Testis (tissue), 3 donors: ENCODE data around the gene DLGAP4. TPM values are rescaled to one million over a fixed set of nuclear protein-coding genes. Genes with fewer than 3 reads are reported as not detected.

Source experiments
- DNase-seq: peaks from one replicate; pipeline ENCODE4 v3.0.0-alpha.2; 2019
- H3K27ac ChIP-seq, 2 donors: fragments of 200-600 bp; sonication (generic); one replicate each; pipeline ENCODE4 v1.5.1; 2019
- H3K27me3 ChIP-seq: fragments of 200-600 bp; sonication (generic); one replicate; pipeline ENCODE4 v1.5.1; 2019
- H3K36me3 ChIP-seq: fragments of 200-600 bp; sonication (generic); one replicate; pipeline ENCODE4 v1.5.1; 2017; ENCODE audit warnings: low read depth; ENCODE audit errors: missing control alignments
- H3K4me1 ChIP-seq: fragments of 200-600 bp; sonication (generic); one replicate; pipeline ENCODE4 v1.5.1; 2019
- H3K4me3 ChIP-seq, 2 donors: fragments of 200-600 bp; sonication (generic); one replicate each; pipeline ENCODE4 v1.5.1; 2017 to 2019
- H3K9me3 ChIP-seq: fragments of 200-600 bp; sonication (generic); one replicate; pipeline ENCODE4 v1.5.1; 2017
- CTCF ChIP-seq, 3 experiments: fragments of 450-650 bp in 2 of 3; fragments of 200-600 bp in 1 of 3; sonication (generic) in 1 of 3; IDR thresholded peaks; one replicate each; pipeline ENCODE4 v1.5.1; 2016 to 2019; ENCODE audit warnings: antibody characterized with exemption in 3 of 3, mild to moderate bottlenecking in 2 of 3, moderate library complexity in 1 of 3
- POLR2A ChIP-seq: fragments of 450-650 bp; IDR thresholded peaks from one replicate; pipeline ENCODE4 v1.6.1; 2017; ENCODE audit warnings: antibody characterized with exemption, mild to moderate bottlenecking, moderate library complexity
- WGBS, 2 donors: methylation state at CpG; one replicate each; pipeline ENCODE4 v1.1.5; 2018; 5-methylcytosine and 5-hydroxymethylcytosine counted together
- intact Hi-C: fragments of 100-400 bp; cut with DNase I; formaldehyde crosslinking; loops from one replicate; pipeline ENCODE4 v1.15.1; 2023; ENCODE audit warnings: low total_unique reads
- polyA plus RNA-seq: library from polyadenylated mRNA; stranded (reverse); fragments of 350-450 nt; fragmentation: Illumina TruSeq; extraction: RNeasy Lipid Tissue Mini Kit (QIAGEN cat#74804); gene quantifications from one replicate; pipeline ENCODE4 v1.2.3, GENCODE V29; 2014; ENCODE audit warnings: low read depth, low replicate concordance; ENCODE audit not compliant: insufficient read depth
- total RNA-seq, 2 donors: library from RNA; depleted of rRNA; stranded (reverse); fragments of >200 nt; gene quantifications; one replicate each; pipeline ENCODE4 v1.2.3, GENCODE V29; 2016

The DLGAP4 gene
- total and polyA plus RNA-seq, 3 donors from 2014 or later = 69.1 to 110 (median 110) TPM

DNA sequence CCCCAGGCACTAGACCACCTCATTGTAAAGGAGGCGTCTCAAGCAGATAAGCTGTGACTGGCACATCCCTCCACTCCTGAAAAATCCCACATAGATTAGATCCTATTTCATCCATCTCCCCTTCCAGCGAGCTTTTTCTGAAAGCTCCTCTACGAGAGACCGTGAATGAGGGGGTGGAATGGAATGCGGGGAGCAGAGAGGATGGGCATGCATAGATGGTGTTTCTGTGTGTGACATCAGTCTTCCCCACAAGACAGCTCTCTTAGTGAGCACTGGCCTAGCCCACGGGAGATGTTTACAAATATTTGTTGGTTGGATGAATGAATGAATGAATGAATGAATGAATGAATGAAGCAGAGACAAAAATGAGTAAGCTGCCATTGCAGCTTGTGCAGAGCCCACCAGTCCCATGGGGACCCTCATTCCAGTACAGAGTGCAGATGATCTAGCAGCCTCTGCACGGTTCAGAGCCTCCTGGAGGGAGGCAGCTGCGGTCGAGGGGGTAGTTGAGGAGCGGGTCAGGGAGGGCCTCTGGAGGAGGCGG lies 98.4 kb downstream of the DLGAP4 start:
- Histone ChIP-seq H3K9me3 (no peaks in the 10 kb centered on the region), H3K4me1 (no peaks in the 10 kb centered on the region), H3K4me3 (no peak overlapping the region), H3K27ac (no peak overlapping the region), H3K27me3 (no peaks in the 10 kb centered on the region), H3K36me3 (no peaks in the 10 kb centered on the region)
- 73 to 74% methylated on average over 11 of the region's 11 CpGs for WGBS, 2 donors
- DNase-seq = no peak
- TF ChIP-seq POLR2A (no peak), CTCF (IDR thresholded peaks at IDR 0.05) (no peak)
- intact Hi-C loops = no loop called here

GRCh38 chr20:36405255-36405654 lies 99.1 kb downstream of the DLGAP4 start:
- no peak overlapping the region for H3K27ac ChIP-seq
- no peak overlapping the region for H3K4me3 ChIP-seq
- no peaks in the 10 kb centered on the region for H3K9me3 ChIP-seq
- DNase-seq = no peak
- TF ChIP-seq CTCF (IDR thresholded peaks at IDR 0.05) = no peak
- no peak for TF ChIP-seq POLR2A
- 76 to 79% methylated on average over 7 of the region's 7 CpGs for WGBS, 2 donors
- intact Hi-C loops = no loop called here
- no peaks in the 10 kb centered on the region for H3K27me3 ChIP-seq
- H3K36me3 ChIP-seq = no peaks in the 10 kb centered on the region
- no peaks in the 10 kb centered on the region for H3K4me1 ChIP-seq

- Histone ChIP-seq H3K27me3 (no peaks in the 10 kb centered on the region), H3K27ac (no peak overlapping the region), H3K36me3 (no peaks in the 10 kb centered on the region), H3K4me3 (no peak overlapping the region), H3K9me3 (no peaks in the 10 kb centered on the region), H3K4me1 (no peaks in the 10 kb centered on the region)
- intact Hi-C loops = no loop called here
- WGBS, 2 donors = 84 to 89% methylated on average over 3 of the region's 3 CpGs
- DNase-seq = no peak
- no peak for TF ChIP-seq CTCF (IDR thresholded peaks at IDR 0.05)
- no peak for TF ChIP-seq POLR2A
Measured at GRCh38 chr20:36407199-36407733, 101.1 kb downstream of the DLGAP4 start.

- Histone ChIP-seq H3K9me3 (no peaks in the 10 kb centered on the region), H3K27ac (no peak overlapping the region), H3K36me3 (no peaks in the 10 kb centered on the region), H3K4me1 (no peaks in the 10 kb centered on the region), H3K27me3 (no peaks in the 10 kb centered on the region), H3K4me3 (no peak overlapping the region)
- WGBS, 2 donors = 50 to 60% methylated on average over 10 of the region's 10 CpGs
- intact Hi-C loops = no loop called here
- no peak for DNase-seq
- TF ChIP-seq CTCF (IDR thresholded peaks at IDR 0.05) (no peak), POLR2A (no peak)
Measured at GRCh38 chr20:36408219-36408618, 102.1 kb downstream of the DLGAP4 start.

DNA sequence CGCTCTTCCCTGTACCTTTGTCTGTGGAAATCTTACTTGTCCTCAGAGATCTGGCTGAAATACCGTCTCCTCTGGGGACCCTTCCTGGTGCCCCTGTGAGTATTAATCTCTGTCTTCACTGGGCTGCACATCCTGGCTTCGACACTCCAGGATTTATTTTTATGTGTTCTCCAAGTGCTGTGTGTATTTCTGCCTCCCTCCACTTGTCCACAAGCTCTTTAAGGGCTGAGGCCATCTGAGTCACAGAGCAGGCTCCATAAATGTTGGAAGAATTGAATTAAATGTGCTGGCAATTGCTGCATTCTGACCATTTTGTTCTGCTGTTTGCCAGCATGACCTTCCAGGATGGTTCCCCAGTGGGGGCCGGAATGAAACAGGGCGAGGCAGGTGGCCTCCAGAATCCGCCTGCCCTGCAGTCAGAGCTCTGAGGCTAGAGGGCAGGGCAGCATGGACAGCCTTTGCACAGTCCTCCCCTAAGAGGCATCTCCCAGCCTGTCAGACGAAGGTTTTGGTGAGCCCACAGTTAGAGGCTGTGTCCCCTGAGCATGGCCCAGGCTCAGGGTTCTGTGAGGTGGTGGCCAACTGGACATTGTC lies 105.8 kb downstream of the DLGAP4 start:
- H3K36me3 ChIP-seq = no peaks in the 10 kb centered on the region
- intact Hi-C loops = no loop called here
- WGBS, 2 donors = 84 to 88% methylated on average over 6 to 7 of the region's 7 CpGs
- no peaks in the 10 kb centered on the region for H3K27me3 ChIP-seq
- no peak for DNase-seq
- H3K4me3 ChIP-seq = no peak overlapping the region
- no peak overlapping the region for H3K27ac ChIP-seq
- TF ChIP-seq CTCF (IDR thresholded peaks at IDR 0.05) = no peak
- no peak for TF ChIP-seq POLR2A
- no peaks in the 10 kb centered on the region for H3K4me1 ChIP-seq
- H3K9me3 ChIP-seq = no peaks in the 10 kb centered on the region
